Mesenchymal stem cell (in vitro differentiated cells and primary cell): ENCODE results near the gene CCNC.
"Not testable (repeated sequence)": the region's sequence is repeated elsewhere in the genome, so short reads cannot be mapped to it uniquely, and the experiment has no call there.

Experiments
- DNase-seq: peaks from one replicate; pipeline ENCODE4 v3.0.0-alpha.2; 2013
- H2AFZ ChIP-seq: one replicate; pipeline ENCODE4 v1.6.1; 2013; ENCODE audit warnings: low read depth, mild to moderate bottlenecking, control low read depth, inconsistent platforms, low read length, moderate library complexity
- H2AK5ac ChIP-seq: 2 replicates; pipeline ENCODE4 v1.6.1; 2013; ENCODE audit warnings: low read length, moderate library complexity, mild to moderate bottlenecking, inconsistent platforms; ENCODE audit not compliant: severe bottlenecking
- H2BK120ac ChIP-seq: one replicate; pipeline ENCODE4 v1.6.1; 2013; ENCODE audit warnings: low read depth, mild to moderate bottlenecking, inconsistent platforms, low read length, moderate library complexity
- H2BK12ac ChIP-seq, 2 experiments: one replicate each; pipeline ENCODE4 v1.6.1; 2013; ENCODE audit warnings: inconsistent platforms in 2 of 2, low read length in 2 of 2, mild to moderate bottlenecking in 2 of 2, moderate library complexity in 2 of 2, control low read depth in 1 of 2
- H2BK15ac ChIP-seq: one replicate; pipeline ENCODE4 v1.6.1; 2013; ENCODE audit warnings: mild to moderate bottlenecking, low read depth, inconsistent platforms; ENCODE audit not compliant: poor library complexity, severe bottlenecking
- H2BK5ac ChIP-seq: 2 replicates; pipeline ENCODE4 v1.6.1; 2013; ENCODE audit warnings: low read depth, mild to moderate bottlenecking, low read length, control low read depth, inconsistent platforms; ENCODE audit not compliant: poor library complexity, severe bottlenecking
- H3K14ac ChIP-seq, 2 experiments: one replicate each; pipeline ENCODE4 v1.6.1; 2013; ENCODE audit warnings: inconsistent platforms in 2 of 2, low read length in 2 of 2, control low read depth in 1 of 2, mild to moderate bottlenecking in 1 of 2, moderate library complexity in 1 of 2
- H3K18ac ChIP-seq, 2 experiments: one replicate each; pipeline ENCODE4 v1.6.1; 2013; ENCODE audit warnings: inconsistent platforms in 2 of 2, low read length in 2 of 2, control low read depth in 1 of 2, low read depth in 1 of 2, mild to moderate bottlenecking in 1 of 2
- H3K23ac ChIP-seq, 2 experiments: one replicate each; pipeline ENCODE4 v1.6.1; 2013; ENCODE audit warnings: inconsistent platforms in 2 of 2, low read length in 2 of 2, mild to moderate bottlenecking in 2 of 2, moderate library complexity in 2 of 2, control low read depth in 1 of 2
- H3K27ac ChIP-seq: 2 replicates; pipeline ENCODE4 v1.5.1; 2013; ENCODE audit warnings: mild to moderate bottlenecking, moderate library complexity, low read length, control low read depth, inconsistent platforms; ENCODE audit not compliant: poor library complexity, severe bottlenecking
- H3K27me3 ChIP-seq, 2 experiments: 2 replicates each; pipeline versions ENCODE4 v1.6.1 to v1.7.0; 2013; ENCODE audit warnings: low read length in 2 of 2, mild to moderate bottlenecking in 2 of 2, moderate library complexity in 2 of 2, control low read depth in 1 of 2, inconsistent platforms in 1 of 2; ENCODE audit not compliant: control insufficient read depth in 1 of 2, insufficient read depth in 1 of 2
- H3K36me3 ChIP-seq, 2 experiments: 2 replicates each; pipeline versions ENCODE4 v1.6.1 to v1.7.0; 2013; ENCODE audit warnings: low read length in 2 of 2, control low read depth in 1 of 2, inconsistent platforms in 1 of 2, low read depth in 1 of 2, mild to moderate bottlenecking in 1 of 2; ENCODE audit not compliant: insufficient read depth in 2 of 2, control insufficient read depth in 1 of 2
- H3K4ac ChIP-seq, 2 experiments: one replicate each; pipeline ENCODE4 v1.6.1; 2013; ENCODE audit warnings: inconsistent platforms in 2 of 2, low read length in 2 of 2, mild to moderate bottlenecking in 2 of 2, moderate library complexity in 2 of 2, control low read depth in 1 of 2, low read depth in 1 of 2
- H3K4me1 ChIP-seq: 2 replicates; pipeline ENCODE4 v1.6.1; 2013; ENCODE audit warnings: low read depth, low read length, control low read depth; ENCODE audit not compliant: control insufficient read depth, insufficient read depth
- H3K4me2 ChIP-seq: 2 replicates; pipeline ENCODE4 v1.6.1; 2013; ENCODE audit warnings: low read length, mild to moderate bottlenecking, inconsistent platforms; ENCODE audit not compliant: poor library complexity, severe bottlenecking
- H3K4me3 ChIP-seq, 2 experiments: 2 replicates each; pipeline versions ENCODE4 v1.5.1 to v1.7.0; 2013; ENCODE audit warnings: low read length in 2 of 2, mild to moderate bottlenecking in 2 of 2, control low read depth in 1 of 2, low read depth in 1 of 2; ENCODE audit not compliant: insufficient read depth in 1 of 2
- H3K79me1 ChIP-seq: replicated peaks from 2 replicates; pipeline ENCODE4 v1.6.1; 2013; ENCODE audit warnings: mild to moderate bottlenecking, control low read depth, low read length, inconsistent platforms; ENCODE audit not compliant: poor library complexity, severe bottlenecking
- H3K9ac ChIP-seq: 2 replicates; pipeline ENCODE4 v1.7.0; 2013; ENCODE audit warnings: mild to moderate bottlenecking, low read length, moderate library complexity
- H3K9me3 ChIP-seq: 2 replicates; pipeline ENCODE4 v1.7.0; 2013; ENCODE audit warnings: mild to moderate bottlenecking, low read length; ENCODE audit not compliant: control insufficient read depth
- H4K8ac ChIP-seq: one replicate; pipeline ENCODE4 v1.6.1; 2013; ENCODE audit warnings: inconsistent platforms, mild to moderate bottlenecking, low read length, moderate library complexity
- H4K91ac ChIP-seq: one replicate; pipeline ENCODE4 v1.6.1; 2013; ENCODE audit warnings: mild to moderate bottlenecking, low read length, inconsistent platforms
- WGBS: methylation state at CpG from one replicate; pipeline ENCODE4 v1.1.7; 2013; ENCODE audit warnings: mixed read lengths; 5-methylcytosine and 5-hydroxymethylcytosine counted together

Gene CCNC

GRCh38 chr6:99594696-99595095 lies 26.2 kb upstream of the CCNC start:
- H3K4me1 ChIP-seq, H2BK5ac ChIP-seq, H4K8ac ChIP-seq, H3K14ac ChIP-seq, H2AK5ac ChIP-seq, H2BK15ac ChIP-seq, H3K23ac ChIP-seq, H3K9ac ChIP-seq, H3K4ac ChIP-seq, H3K79me1 ChIP-seq, H3K36me3 ChIP-seq, H3K4me3 ChIP-seq, H3K4me2 ChIP-seq, H4K91ac ChIP-seq, H2AFZ ChIP-seq, DNase-seq, H3K18ac ChIP-seq, H2BK120ac ChIP-seq, H2BK12ac ChIP-seq, H3K27ac ChIP-seq: not testable (repeated sequence)
- H3K9me3 ChIP-seq = peaks cover 19% of the 10 kb centered on the region
- peaks cover 70 to 93% of the 10 kb centered on the region in 2 experiments for H3K27me3 ChIP-seq
- 74% methylated on average over 4 of the region's 8 CpGs for WGBS

- H2BK120ac ChIP-seq = no peak overlapping the region
- no peaks in the 10 kb centered on the region for H3K36me3 ChIP-seq
- H3K27ac ChIP-seq = no peak overlapping the region
- no peak overlapping the region for H3K4me3 ChIP-seq
- H3K4me2 ChIP-seq = no peak overlapping the region
- no peak overlapping the region for H4K91ac ChIP-seq
- no peak overlapping the region for H3K9ac ChIP-seq
- H2AFZ ChIP-seq = no peak overlapping the region
- H3K18ac ChIP-seq = no peak overlapping the region
- no peaks in the 10 kb centered on the region for H3K79me1 ChIP-seq
- H2BK15ac ChIP-seq = no peak overlapping the region
- DNase-seq = no peak
- no peak overlapping the region for H2BK5ac ChIP-seq
- 65% methylated on average over 1 of the region's 1 CpG for WGBS
- H2AK5ac ChIP-seq = no peak overlapping the region
- peaks cover 19% of the 10 kb centered on the region for H3K9me3 ChIP-seq
- H4K8ac ChIP-seq = no peak overlapping the region
- no peak overlapping the region for H3K14ac ChIP-seq
- H3K4me1 ChIP-seq = peaks cover 20% of the 10 kb centered on the region
- H2BK12ac ChIP-seq = no peak overlapping the region
- H3K23ac ChIP-seq = no peak overlapping the region
- peaks cover 80 to 92% of the 10 kb centered on the region in 2 experiments for H3K27me3 ChIP-seq
- no peak overlapping the region for H3K4ac ChIP-seq
Measured at GRCh38 chr6:99592900-99593299, 24.4 kb upstream of the CCNC start.

GRCh38 chr6:99591673-99592364 lies 23.4 kb upstream of the CCNC start:
- Histone ChIP-seq H3K18ac (no peak overlapping the region), H4K91ac (no peak overlapping the region), H2BK120ac (no peak overlapping the region), H3K79me1 (no peaks in the 10 kb centered on the region), H2AK5ac (no peak overlapping the region), H3K27ac (no peak overlapping the region), H3K4me1 (peaks cover 20% of the 10 kb centered on the region), H3K4ac (no peak overlapping the region), H3K9me3 (peaks cover 19% of the 10 kb centered on the region), H2BK15ac (no peak overlapping the region), H3K4me2 (no peak overlapping the region), H2BK12ac (no peak overlapping the region), H3K9ac (no peak overlapping the region), H3K23ac (no peak overlapping the region), H3K14ac (no peak overlapping the region), H2AFZ (no peak overlapping the region), H3K36me3 (no peaks in the 10 kb centered on the region), H3K4me3 (peak overlapping the region in 1 of 2 experiments; percentile 48), H3K27me3 (peaks cover 77 to 85% of the 10 kb centered on the region in 2 experiments), H4K8ac (no peak overlapping the region), H2BK5ac (no peak overlapping the region)
- WGBS = 57% methylated on average over 4 of the region's 6 CpGs
- DNase-seq = no peak

- H3K27me3 ChIP-seq = peaks cover 74 to 77% of the 10 kb centered on the region in 2 experiments
- H3K18ac ChIP-seq = no peak overlapping the region
- peak overlapping the region; percentile 55 for H3K4me2 ChIP-seq
- no peak overlapping the region for H4K91ac ChIP-seq
- peaks cover 20% of the 10 kb centered on the region for H3K4me1 ChIP-seq
- H3K27ac ChIP-seq = no peak overlapping the region
- no peak overlapping the region for H2BK12ac ChIP-seq
- 3% methylated on average over 62 of the region's 63 CpGs for WGBS
- peak overlapping the region in 1 of 2 experiments; percentile 60 for H3K23ac ChIP-seq
- H3K79me1 ChIP-seq = no peaks in the 10 kb centered on the region
- no peak overlapping the region for H3K4ac ChIP-seq
- H3K36me3 ChIP-seq = no peaks in the 10 kb centered on the region
- no peak overlapping the region for H2BK15ac ChIP-seq
- no peak overlapping the region for H4K8ac ChIP-seq
- H2BK5ac ChIP-seq = no peak overlapping the region
- no peak overlapping the region for H2BK120ac ChIP-seq
- no peak overlapping the region for H3K9ac ChIP-seq
- peak overlapping the region in 1 of 2 experiments; percentile 48 for H3K4me3 ChIP-seq
- H2AK5ac ChIP-seq = no peak overlapping the region
- no peak overlapping the region for H2AFZ ChIP-seq
- peaks cover 18% of the 10 kb centered on the region for H3K9me3 ChIP-seq
- no peak overlapping the region for H3K14ac ChIP-seq
- DNase-seq = no peak
Measured at GRCh38 chr6:99590728-99591672, 22.5 kb upstream of the CCNC start.
